Fibroblast of pulmonary artery (primary cell): ENCODE measurements around the gene TRAT1.

Experiments used
- DNase-seq: peaks from one replicate; pipeline ENCODE4 v3.0.0-alpha.2; 2010; ENCODE audit warnings: low read depth
- H3K4me3 ChIP-seq: replicated peaks from 2 replicates; pipeline ENCODE4 v1.5.1; 2011; ENCODE audit warnings: low read depth, mild to moderate bottlenecking, control low read depth, low read length, moderate library complexity
- CTCF ChIP-seq: IDR thresholded peaks from 2 replicates; pipeline ENCODE4 v1.5.1; 2011; ENCODE audit warnings: mild to moderate bottlenecking, control low read depth, low read length, inconsistent platforms; ENCODE audit errors: missing control alignments

TRAT1 gene

GRCh38 chr3:108830991-108831614 is 8.5 kb downstream of the TRAT1 start:
- H3K4me3 ChIP-seq, result no peak overlapping the region
- no peak for DNase-seq
- TF ChIP-seq CTCF, result no peak

GRCh38 chr3:108833611-108834010 is 11.0 kb downstream of the TRAT1 start:
- DNase-seq, result no peak
- TF ChIP-seq CTCF, result no peak
- no peak overlapping the region for H3K4me3 ChIP-seq

DNA sequence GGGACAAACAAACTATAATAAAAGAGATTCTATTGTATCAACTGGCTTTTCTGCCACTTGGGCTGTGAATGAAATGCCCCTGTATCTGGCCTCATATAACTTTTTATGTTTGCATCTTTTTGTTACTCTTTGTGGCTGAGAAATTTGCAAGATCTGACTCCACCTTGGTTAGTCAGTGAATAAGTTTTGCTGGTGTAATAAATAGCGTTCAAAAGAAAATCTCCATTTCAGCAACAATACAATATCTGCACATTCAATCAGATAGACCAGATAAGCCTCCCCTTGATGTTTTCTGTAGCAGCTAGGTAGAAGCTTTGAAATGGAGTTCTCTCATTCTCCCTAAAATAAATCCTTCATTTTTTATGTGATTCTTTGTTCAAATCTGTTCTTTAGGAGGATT is 12.0 kb downstream of the TRAT1 start:
- no peak for TF ChIP-seq CTCF
- no peak overlapping the region for H3K4me3 ChIP-seq
- no peak for DNase-seq

DNA sequence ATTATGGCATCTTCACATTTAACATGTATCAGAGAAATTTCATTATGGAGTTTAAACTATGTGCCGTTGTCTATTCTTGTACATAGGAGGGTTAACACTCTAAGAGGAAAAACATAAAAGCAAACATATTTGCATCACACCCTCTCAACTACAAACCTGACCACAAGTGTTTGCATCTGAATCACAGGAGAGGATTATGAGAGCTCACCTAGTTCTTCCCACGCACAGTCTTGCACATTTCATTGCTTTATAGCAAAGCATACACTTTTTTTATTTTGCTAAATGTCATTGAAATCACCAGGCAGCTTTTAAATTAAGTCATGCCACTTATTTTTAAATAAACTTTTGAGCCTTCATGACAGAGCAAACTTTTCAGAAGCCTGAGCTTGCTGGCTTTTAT is 12.5 kb downstream of the TRAT1 start:
- H3K4me3 ChIP-seq, result no peak overlapping the region

DNA sequence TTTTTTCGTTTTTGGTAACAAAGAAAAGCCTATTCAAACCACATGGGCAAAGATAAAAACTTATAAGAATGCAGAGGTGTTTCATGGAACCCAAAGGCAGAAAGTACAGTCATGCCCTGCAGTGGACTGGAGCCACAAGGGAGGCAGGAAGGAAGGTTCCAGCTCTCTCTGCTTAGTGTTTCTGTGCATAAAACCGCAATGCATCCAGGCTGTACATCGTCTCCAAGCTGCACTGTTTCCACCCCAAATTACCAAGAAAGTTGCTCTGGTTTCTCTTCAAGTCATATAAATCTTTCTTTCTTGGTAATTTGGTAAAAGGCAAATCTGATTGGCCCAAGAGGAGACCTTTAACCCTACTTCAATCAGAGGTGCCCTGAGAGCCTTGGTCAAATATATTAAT is 15.8 kb downstream of the TRAT1 start:
- no peak for DNase-seq
- no peak for TF ChIP-seq CTCF
- no peak overlapping the region for H3K4me3 ChIP-seq

More for the DNA sequence above, 12.5 kb downstream of the TRAT1 start:
- DNase-seq, result no peak
- no peak for TF ChIP-seq CTCF

DNA sequence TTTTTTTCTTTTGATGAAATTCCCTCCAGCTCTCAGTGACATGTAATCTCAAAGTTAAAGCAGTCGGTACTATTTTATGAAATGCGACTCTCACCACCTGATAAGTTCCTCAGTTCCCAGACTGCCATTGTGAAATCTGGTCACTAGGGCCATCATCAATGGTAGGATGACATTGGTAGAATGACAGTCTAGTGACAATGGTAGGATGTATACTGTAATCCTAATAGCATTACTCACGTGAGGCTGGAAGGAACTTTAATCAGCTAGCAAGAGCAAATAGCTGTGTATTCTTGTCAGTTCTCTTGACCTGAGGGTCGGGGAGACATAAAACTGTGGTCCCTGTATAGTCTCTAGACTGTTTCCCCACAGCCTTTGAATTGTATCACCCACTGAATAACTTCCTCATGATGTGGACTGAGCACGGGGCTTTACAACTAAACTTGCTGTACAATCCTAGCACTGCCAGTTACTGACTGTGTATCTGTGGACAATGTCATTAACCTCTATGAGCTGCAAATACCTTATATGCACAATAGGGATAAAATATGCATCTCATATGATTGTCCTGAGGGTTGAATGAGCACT is 23.2 kb downstream of the TRAT1 start:
- TF ChIP-seq CTCF, result no peak
- H3K4me3 ChIP-seq, result no peak overlapping the region
- no peak for DNase-seq

- DNase-seq, result no peak
- no peak overlapping the region for H3K4me3 ChIP-seq
- no peak for TF ChIP-seq CTCF
Measured at GRCh38 chr3:108847187-108847586, 24.6 kb downstream of the TRAT1 start.
